HL-60 (cell line): ENCODE measurements around the gene HMG20A.

ENCODE experiments used
- DNase-seq, 2 experiments: peaks; one replicate each; pipeline ENCODE4 v3.0.0-alpha.2; 2010 to 2020; ENCODE audit warnings: low read depth in 1 of 2, low spot score in 1 of 2
- H3K27ac ChIP-seq: fragments of 250-450 bp; sonication (Bioruptor Pico); replicated peaks from 2 replicates; pipeline ENCODE4 v1.5.1; 2020; ENCODE audit warnings: mild to moderate bottlenecking, moderate library complexity
- H3K27me3 ChIP-seq: fragments of 250-450 bp; sonication (Bioruptor Pico); 2 replicates; pipeline ENCODE4 v1.5.1; 2021; ENCODE audit warnings: mild to moderate bottlenecking, moderate library complexity; ENCODE audit not compliant: insufficient read depth, poor library complexity, severe bottlenecking
- H3K4me3 ChIP-seq: replicated peaks from 2 replicates; pipeline ENCODE4 v1.5.1; 2011; ENCODE audit warnings: mild to moderate bottlenecking, control low read depth, low read length; ENCODE audit not compliant: insufficient read depth
- CTCF ChIP-seq: IDR thresholded peaks from one replicate; pipeline ENCODE4 v1.5.1; 2011; ENCODE audit warnings: low read length, control low read depth, inconsistent platforms; ENCODE audit not compliant: insufficient read depth
- GABPA ChIP-seq: IDR thresholded peaks from 2 replicates; pipeline ENCODE4 v1.6.1; 2012; ENCODE audit warnings: low read depth
- POLR2AphosphoS5 ChIP-seq: IDR thresholded peaks from 2 replicates; pipeline ENCODE4 v1.6.1; 2012; ENCODE audit warnings: low read depth
- REST ChIP-seq: IDR thresholded peaks from 2 replicates; pipeline ENCODE4 v1.6.1; 2012; ENCODE audit warnings: low read depth; ENCODE audit not compliant: insufficient replicate concordance
- SPI1 ChIP-seq: IDR thresholded peaks from 2 replicates; pipeline ENCODE4 v1.6.1; 2012; ENCODE audit warnings: low read depth, mild to moderate bottlenecking, borderline replicate concordance

Gene HMG20A

GRCh38 chr15:77521206-77521605 lies 100.5 kb downstream of the HMG20A start:
- DNase-seq: no peak
- Histone ChIP-seq H3K27ac (no peak overlapping the region), H3K4me3 (no peak overlapping the region), H3K27me3 (no peaks in the 10 kb centered on the region)
- TF ChIP-seq SPI1 (no peak), CTCF (no peak), REST (no peak), GABPA (no peak), POLR2AphosphoS5 (no peak)

- no peak overlapping the region for H3K27ac ChIP-seq
- no peak for DNase-seq
These were observed 104.7 kb downstream of the HMG20A start for GRCh38 chr15:77525400-77525811.

More at GRCh38 chr15:77525400-77525811, 104.7 kb downstream of the HMG20A start:
- no peak for TF ChIP-seq SPI1
- no peak for TF ChIP-seq REST
- TF ChIP-seq POLR2AphosphoS5: no peak
- no peak for TF ChIP-seq GABPA
- no peak for TF ChIP-seq CTCF
- no peak overlapping the region for H3K4me3 ChIP-seq
- H3K27me3 ChIP-seq: no peaks in the 10 kb centered on the region
